Measurements from ENCODE around the gene CDC6. TPM values are rescaled to one million over a fixed set of nuclear protein-coding genes. Genes with fewer than 3 reads are reported as not detected.
"Not testable (repeated sequence)": the region's sequence is repeated elsewhere in the genome, so short reads cannot be mapped to it uniquely, and the experiment has no call there.

CDC6 gene
- total RNA-seq, 1 donor from 2014 or later, result 16.4 TPM

DNA sequence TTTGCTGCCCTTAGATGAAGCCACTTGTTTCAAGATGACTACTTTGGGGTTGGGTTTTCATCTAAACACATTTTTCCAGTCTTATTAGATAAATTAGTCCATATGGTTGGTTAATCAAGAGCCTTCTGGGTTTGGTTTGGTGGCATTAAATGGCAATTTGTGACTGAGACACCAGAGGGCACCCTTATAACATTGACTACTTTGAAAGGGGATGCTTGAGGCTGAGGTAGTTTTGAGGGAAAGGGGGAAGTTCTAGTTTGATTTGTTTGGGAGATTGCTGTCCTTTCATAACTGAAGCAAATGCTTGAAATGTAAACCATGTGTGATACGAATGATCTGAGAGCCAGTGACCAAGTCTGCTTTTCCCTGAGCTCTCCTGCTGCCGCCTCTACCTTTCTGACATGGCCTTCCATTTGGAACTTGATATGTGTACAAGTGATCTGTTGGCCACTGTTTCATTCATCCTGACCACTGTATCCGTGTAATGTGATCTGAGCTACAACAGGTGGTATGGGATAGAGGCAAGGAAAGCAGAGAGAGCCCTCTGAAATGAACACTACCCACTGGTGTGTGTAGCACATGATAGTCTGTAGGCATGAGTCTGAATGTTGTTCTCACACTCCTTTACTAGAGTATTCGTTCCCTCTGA, 15.5 kb downstream of the CDC6 start:
- Mint-ChIP-seq H3K27ac (peak overlapping the region; percentile 39), H3K27me3 (ENCODE audit: low read depth) (no peaks in the 10 kb centered on the region), H3K4me3 (no peak overlapping the region), H3K9me3 (no peaks in the 10 kb centered on the region), H3K4me1 (peaks cover 28% of the 10 kb centered on the region), H3K36me3 (peaks cover 2% of the 10 kb centered on the region)
- peak; percentile 47 for TF ChIP-seq CTCF (IDR thresholded peaks at IDR 0.05; ENCODE audit: unreplicated experiment)
- no peak for DNase-seq (ENCODE audit: low spot score in 2 of 2, unreplicated experiment in 2 of 2)

DNA sequence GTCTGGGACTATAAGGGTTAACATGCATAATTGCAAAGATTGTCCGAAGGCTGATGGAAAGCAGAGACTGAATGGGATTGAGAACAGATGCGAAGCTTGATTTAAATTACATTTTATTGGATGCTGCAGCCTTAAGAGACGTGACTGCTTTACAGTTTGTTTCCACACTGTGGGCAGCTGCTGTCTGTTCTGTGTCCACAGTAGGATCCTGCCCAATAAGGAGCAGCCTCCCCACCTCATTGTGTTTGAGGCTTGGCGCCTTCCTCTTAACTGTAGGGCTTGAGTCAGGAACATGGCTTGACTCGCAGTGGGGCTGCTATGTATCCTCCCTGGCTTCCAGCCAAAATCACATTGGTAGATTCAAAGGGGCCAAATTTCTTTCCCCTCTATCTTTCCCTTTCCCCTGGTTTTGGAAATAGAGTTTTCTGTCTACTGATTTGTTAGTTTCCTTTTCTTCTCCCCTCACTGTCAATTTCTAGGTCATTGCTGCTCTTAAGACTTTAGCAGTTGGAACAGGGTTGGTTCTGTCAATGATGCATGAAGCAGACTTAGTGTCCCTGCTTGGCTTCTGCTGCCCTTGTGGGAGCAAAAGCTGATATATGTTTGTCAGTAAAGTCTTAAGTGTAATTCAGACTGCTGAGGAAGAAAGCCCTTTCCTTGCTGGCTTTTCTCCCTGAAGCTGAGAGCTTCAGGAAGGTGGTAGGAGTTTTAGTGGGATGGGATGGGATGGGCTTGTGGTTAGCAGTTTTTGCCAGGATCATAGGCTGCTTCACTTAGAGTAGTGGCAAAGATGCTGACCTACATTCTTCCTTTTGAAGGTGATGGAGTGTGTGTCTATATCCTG, 16.3 kb downstream of the CDC6 start:
- TF ChIP-seq CTCF (IDR thresholded peaks at IDR 0.05; ENCODE audit: unreplicated experiment), result no peak
- H3K27me3 Mint-ChIP-seq (ENCODE audit: low read depth), result no peaks in the 10 kb centered on the region
- no peaks in the 10 kb centered on the region for H3K9me3 Mint-ChIP-seq
- no peaks in the 10 kb centered on the region for H3K36me3 Mint-ChIP-seq
- H3K4me3 Mint-ChIP-seq, result no peak overlapping the region
- no peak for DNase-seq (ENCODE audit: low spot score in 2 of 2, unreplicated experiment in 2 of 2)
- H3K4me1 Mint-ChIP-seq, result peaks cover 26% of the 10 kb centered on the region
- H3K27ac Mint-ChIP-seq, result peak overlapping the region; percentile 48

DNA sequence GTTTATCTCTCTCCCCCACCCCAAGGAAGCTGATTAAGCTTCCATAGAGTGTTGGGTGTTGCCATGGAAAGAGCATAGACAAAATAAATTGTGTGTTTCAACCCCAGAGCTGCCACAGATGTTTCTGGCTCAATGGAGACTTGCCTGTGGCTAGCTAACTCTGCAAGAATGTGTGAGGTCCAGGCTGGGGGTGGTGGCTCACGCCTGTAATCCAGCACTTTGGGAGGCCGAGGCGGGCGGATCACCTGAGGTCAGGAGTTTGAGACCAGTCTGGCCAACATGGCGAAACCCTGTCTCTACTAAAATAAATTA, 16.8 kb downstream of the CDC6 start:
- H3K4me1 Mint-ChIP-seq, result peaks cover 30% of the 10 kb centered on the region
- H3K27ac Mint-ChIP-seq, result peak overlapping the region; percentile 48
- not testable (repeated sequence) for H3K36me3 Mint-ChIP-seq; DNase-seq (ENCODE audit: low spot score in 2 of 2, unreplicated experiment in 2 of 2); H3K9me3 Mint-ChIP-seq; H3K27me3 Mint-ChIP-seq (ENCODE audit: low read depth)
- H3K4me3 Mint-ChIP-seq, result peak overlapping the region; percentile 26

DNA sequence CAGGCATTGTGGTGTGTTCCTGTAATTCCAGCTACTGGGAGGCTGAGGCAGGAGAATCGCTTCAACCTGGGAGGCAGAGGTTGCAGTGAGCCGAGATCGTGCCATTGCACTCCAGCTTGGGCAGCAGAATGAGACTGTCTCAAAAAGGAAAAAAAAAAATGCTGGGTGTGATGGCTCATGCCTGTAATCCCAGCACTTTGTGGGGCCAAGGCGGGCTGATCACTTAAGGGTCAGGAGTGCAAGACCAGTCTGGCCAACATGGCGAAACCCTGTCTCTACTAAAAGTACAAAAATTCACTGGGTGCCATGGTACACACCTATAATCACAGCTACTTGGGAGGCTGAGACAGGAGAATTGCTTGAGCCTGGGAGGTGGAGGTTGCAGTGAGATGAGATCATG, 17.2 kb downstream of the CDC6 start:
- Mint-ChIP-seq H3K4me1 (peaks cover 33% of the 10 kb centered on the region), H3K27ac (peak overlapping the region; percentile 48)
- H3K27me3 Mint-ChIP-seq (ENCODE audit: low read depth); H3K4me3 Mint-ChIP-seq; H3K36me3 Mint-ChIP-seq; H3K9me3 Mint-ChIP-seq; DNase-seq (ENCODE audit: low spot score in 2 of 2, unreplicated experiment in 2 of 2): not testable (repeated sequence)

- H3K9me3 Mint-ChIP-seq, result no peaks in the 10 kb centered on the region
- no peak for DNase-seq (ENCODE audit: low spot score in 2 of 2, unreplicated experiment in 2 of 2)
- H3K4me3 Mint-ChIP-seq, result no peak overlapping the region
- TF ChIP-seq CTCF (IDR thresholded peaks at IDR 0.05; ENCODE audit: unreplicated experiment), result no peak
- H3K27ac Mint-ChIP-seq, result no peak overlapping the region
- no peaks in the 10 kb centered on the region for H3K36me3 Mint-ChIP-seq
- no peaks in the 10 kb centered on the region for H3K27me3 Mint-ChIP-seq (ENCODE audit: low read depth)
- H3K4me1 Mint-ChIP-seq, result peaks cover 47% of the 10 kb centered on the region
Measured at GRCh38 chr17:40306395-40306794, 18.7 kb downstream of the CDC6 start.

GRCh38 chr17:40307001-40307730, 19.5 kb downstream of the CDC6 start:
- Mint-ChIP-seq H3K9me3 (no peaks in the 10 kb centered on the region), H3K27me3 (ENCODE audit: low read depth) (no peaks in the 10 kb centered on the region), H3K27ac (no peak overlapping the region), H3K4me1 (peaks cover 54% of the 10 kb centered on the region), H3K4me3 (no peak overlapping the region), H3K36me3 (no peaks in the 10 kb centered on the region)
- no peak for TF ChIP-seq CTCF (IDR thresholded peaks at IDR 0.05; ENCODE audit: unreplicated experiment)
- peak in 1 of 2 experiments; percentile 74 for DNase-seq (ENCODE audit: low spot score in 2 of 2, unreplicated experiment in 2 of 2)

Data from mesothelial cell of epicardium (in vitro differentiated cells).